ENCODE measurements around the gene ABCG8.

The ABCG8 gene
- total RNA-seq, result 0 to 0.12 (median 0) reads per million in 4 experiments

GRCh38 chr2:43838560-43839267 is at the start of gene ABCG8, which contains the start of gene ABCG5:
TSS of gene ABCG8 (plus strand) at chr2:43838971. CDS start at chr2:43839054, 83 bp downstream.
TSS of gene ABCG5 (minus strand) at chr2:43838839. CDS start at chr2:43838679, 160 bp downstream.
- DNase-seq, result no peak

- no peak for DNase-seq
These were observed 48.6 kb upstream of the ABCG8 start for GRCh38 chr2:43790147-43790546.

- DNase-seq, result no peak
These were observed 47.6 kb upstream of the ABCG8 start for GRCh38 chr2:43791035-43791765.

- DNase-seq, result no peak
These were observed 46.1 kb upstream of the ABCG8 start for GRCh38 chr2:43792653-43793052.

- DNase-seq, result no peak
These were observed 43.8 kb upstream of the ABCG8 start for GRCh38 chr2:43794956-43795355.

- no peak for DNase-seq
These were observed 42.6 kb upstream of the ABCG8 start for GRCh38 chr2:43796206-43796605.

GRCh38 chr2:43798300-43798699 is 40.5 kb upstream of the ABCG8 start:
- no peak for DNase-seq

GRCh38 chr2:43800894-43801293 is 37.9 kb upstream of the ABCG8 start:
- DNase-seq, result no peak

GRCh38 chr2:43802135-43802534 is 36.6 kb upstream of the ABCG8 start:
- DNase-seq, result no peak

- no peak for DNase-seq
These were observed 35.7 kb upstream of the ABCG8 start for GRCh38 chr2:43803113-43803512.

- DNase-seq, result no peak
These were observed 32.1 kb upstream of the ABCG8 start for GRCh38 chr2:43806719-43807031.

GRCh38 chr2:43810452-43810851 is 28.3 kb upstream of the ABCG8 start:
- DNase-seq, result no peak

GRCh38 chr2:43810888-43811287 is 27.9 kb upstream of the ABCG8 start:
- no peak for DNase-seq

- no peak for DNase-seq
These were observed 26.8 kb upstream of the ABCG8 start for GRCh38 chr2:43812006-43812405.

- no peak for DNase-seq
These were observed 25.8 kb upstream of the ABCG8 start for GRCh38 chr2:43812947-43813346.

GRCh38 chr2:43814711-43815110 is 24.1 kb upstream of the ABCG8 start:
- DNase-seq, result no peak

GRCh38 chr2:43818761-43819160 is 20.0 kb upstream of the ABCG8 start:
- no peak for DNase-seq

GRCh38 chr2:43819491-43820163 is 19.1 kb upstream of the ABCG8 start:
- DNase-seq, result no peak

GRCh38 chr2:43822839-43823238 is 15.9 kb upstream of the ABCG8 start:
- no peak for DNase-seq

GRCh38 chr2:43823751-43824150 is 15.0 kb upstream of the ABCG8 start:
- DNase-seq, result no peak

- no peak for DNase-seq
These were observed 14.3 kb upstream of the ABCG8 start for GRCh38 chr2:43824512-43824911.

- no peak for DNase-seq
These were observed 13.7 kb upstream of the ABCG8 start for GRCh38 chr2:43824951-43825493.

- no peak for DNase-seq
These were observed 12.9 kb upstream of the ABCG8 start for GRCh38 chr2:43825841-43826240.
